Stimulated activated CD8-positive, alpha-beta memory T cell treated with anti-CD3 and anti-CD28 coated beads, Interleukin-4, amount 100 ng/mL, for 48 hours (primary cell): Measurements from ENCODE around the gene CDH13.

Experiments used
- DNase-seq: peaks from one replicate; pipeline ENCODE4 v3.0.0-alpha.2; 2020

CDH13 gene

GRCh38 chr16:83136419-83136818, 509.6 kb downstream of the CDH13 start:
- no peak for DNase-seq

- DNase-seq, result no peak
Observed at GRCh38 chr16:83136924-83137323, 510.2 kb downstream of the CDH13 start.

- DNase-seq, result no peak
Observed at GRCh38 chr16:83137326-83137781, 510.6 kb downstream of the CDH13 start.

GRCh38 chr16:83137894-83138293, 511.1 kb downstream of the CDH13 start:
- DNase-seq, result no peak

GRCh38 chr16:83138512-83138911, 511.7 kb downstream of the CDH13 start:
- no peak for DNase-seq

GRCh38 chr16:83138976-83139690, 512.4 kb downstream of the CDH13 start:
- no peak for DNase-seq

GRCh38 chr16:83143788-83144187, 517.0 kb downstream of the CDH13 start:
- DNase-seq, result no peak

- no peak for DNase-seq
Observed at GRCh38 chr16:83145297-83145696, 518.5 kb downstream of the CDH13 start.

- DNase-seq, result no peak
Observed at GRCh38 chr16:83147244-83147643, 520.5 kb downstream of the CDH13 start.

GRCh38 chr16:83158320-83158957, 531.7 kb downstream of the CDH13 start:
- DNase-seq, result no peak

GRCh38 chr16:83159049-83159448, 532.3 kb downstream of the CDH13 start:
- DNase-seq, result no peak

GRCh38 chr16:83160287-83161020, 533.7 kb downstream of the CDH13 start:
- no peak for DNase-seq

GRCh38 chr16:83162791-83163190, 536.0 kb downstream of the CDH13 start:
- no peak for DNase-seq

- no peak for DNase-seq
Observed at GRCh38 chr16:83164816-83165215, 538.0 kb downstream of the CDH13 start.

- DNase-seq, result no peak
Observed at GRCh38 chr16:83171396-83171795, 544.6 kb downstream of the CDH13 start.

GRCh38 chr16:83174671-83175070, 547.9 kb downstream of the CDH13 start:
- no peak for DNase-seq

GRCh38 chr16:83176802-83177201, 550.0 kb downstream of the CDH13 start:
- DNase-seq, result no peak

- DNase-seq, result no peak
Observed at GRCh38 chr16:83185902-83186301, 559.1 kb downstream of the CDH13 start.

GRCh38 chr16:83187405-83187804, 560.6 kb downstream of the CDH13 start:
- DNase-seq, result no peak

- no peak for DNase-seq
Observed at GRCh38 chr16:83196796-83197195, 570.0 kb downstream of the CDH13 start.

- no peak for DNase-seq
Observed at GRCh38 chr16:83197450-83197849, 570.7 kb downstream of the CDH13 start.

- DNase-seq, result no peak
Observed at GRCh38 chr16:83198977-83199376, 572.2 kb downstream of the CDH13 start.

GRCh38 chr16:83200005-83200779, 573.4 kb downstream of the CDH13 start:
- no peak for DNase-seq
